GM12878 (cell line): ENCODE results near the gene EML5. TPM values are rescaled to one million over a fixed set of nuclear protein-coding genes. Genes with fewer than 3 reads are reported as not detected.

Experiments used
- ATAC-seq: fragments of 200-7000 bp; cut with Tn5 transposase; 3 replicates; pipeline ENCODE4 v1.9.1; 2020; ENCODE audit warnings: mild to moderate bottlenecking, moderate library complexity
- BruUV-seq: library from RNA; stranded (reverse); fragments of 400-500 nt; replicated peaks from 2 replicates; lab custom pipeline; 2021; lab: Mats Ljungman, UMichigan
- CTCF ChIA-PET: fragments of 300-600 bp; sonication (Branson Sonifier 250); formaldehyde crosslinking; extraction: SDS; loops from one replicate; lab custom pipeline; 2021; ENCODE audit warnings: inconsistent platforms; lab: Yijun Ruan, JAX
- POLR2A ChIA-PET: fragments of 350-600 bp; formaldehyde crosslinking; extraction: SDS; loops from one replicate; lab custom pipeline; 2021; ENCODE audit warnings: inconsistent platforms; lab: Charles Lee
- RAD21 ChIA-PET: fragments of 300-600 bp; sonication (Branson Sonifier 250); formaldehyde crosslinking; loops from one replicate; lab custom pipeline; 2023; ENCODE audit warnings: antibody characterized with exemption; ENCODE audit not compliant: unreplicated experiment; lab: Charles Lee
- SMC1A ChIA-PET: fragments of 300-600 bp; sonication (Branson Sonifier 250); formaldehyde crosslinking; loops from one replicate; lab custom pipeline; 2023; ENCODE audit not compliant: unreplicated experiment, uncharacterized antibody; lab: Charles Lee
- DNase-seq: peaks from one replicate; pipeline ENCODE4 v3.0.0-alpha.2; 2011; ENCODE audit warnings: low read depth, low spot score
- FAIRE-seq: peaks from 3 replicates; lab custom pipeline; 2011; peaks lifted over from hg19 to GRCh38; lab: Jason Lieb, UNC
- H2AFZ ChIP-seq: 2 replicates; pipeline ENCODE4 v1.6.0; 2011; ENCODE audit warnings: low read depth, low read length, control low read depth; ENCODE audit not compliant: control insufficient read depth
- H3K27ac ChIP-seq: 2 replicates; pipeline ENCODE4 v1.5.1; 2011; ENCODE audit warnings: control low read depth; ENCODE audit not compliant: control insufficient read depth, insufficient read depth
- H3K27me3 ChIP-seq, 2 experiments: replicated peaks in 1 of 2; 2 replicates each; pipeline versions ENCODE4 v1.6.0 to v1.6.1; 2011; ENCODE audit warnings: low read length in 1 of 2; ENCODE audit not compliant: control insufficient read depth in 2 of 2, insufficient read depth in 2 of 2
- H3K36me3 ChIP-seq, 2 experiments: 2 replicates each; pipeline ENCODE4 v1.5.1; 2011; ENCODE audit warnings: low read length in 1 of 2; ENCODE audit not compliant: control insufficient read depth in 2 of 2, insufficient read depth in 2 of 2
- H3K4me1 ChIP-seq: 2 replicates; pipeline ENCODE4 v1.6.1; 2011; ENCODE audit warnings: mild to moderate bottlenecking, low read length, moderate library complexity, mixed read lengths; ENCODE audit not compliant: control insufficient read depth, insufficient read depth
- H3K4me2 ChIP-seq: 2 replicates; pipeline ENCODE4 v1.6.0; 2011; ENCODE audit warnings: control low read depth; ENCODE audit not compliant: control insufficient read depth, insufficient read depth
- H3K4me3 ChIP-seq: fragments of 200-600 bp; sonication (generic); 2 replicates; pipeline ENCODE4 v1.5.1; 2016
- H3K79me2 ChIP-seq: 2 replicates; pipeline ENCODE4 v1.6.0; 2011; ENCODE audit warnings: low read length; ENCODE audit not compliant: control insufficient read depth, insufficient read depth
- H3K9ac ChIP-seq: 2 replicates; pipeline ENCODE4 v1.8.0; 2011; ENCODE audit warnings: low read length, control low read depth, mixed read lengths; ENCODE audit not compliant: control insufficient read depth, insufficient read depth
- H3K9me3 ChIP-seq: replicated peaks from 3 replicates; pipeline ENCODE4 v1.5.1; 2011; ENCODE audit warnings: mild to moderate bottlenecking, low read length; ENCODE audit not compliant: control insufficient read depth, insufficient read depth
- H4K20me1 ChIP-seq: 2 replicates; pipeline ENCODE4 v1.6.0; 2011; ENCODE audit not compliant: control insufficient read depth, insufficient read depth
- MXI1 ChIP-seq: fragments of 150-350 bp; IDR thresholded peaks from 2 replicates; pipeline ENCODE4 v1.6.1; 2011; ENCODE audit warnings: low read depth, mild to moderate bottlenecking, inconsistent platforms, low read length, improper control_type of control experiment
- NR2C1 ChIP-seq: fragments of 450-650 bp; IDR thresholded peaks from 2 replicates; pipeline ENCODE4 v1.6.1; 2017; ENCODE audit warnings: antibody characterized with exemption, mild to moderate bottlenecking, moderate library complexity
- SIX5 ChIP-seq: IDR thresholded peaks from 2 replicates; pipeline ENCODE4 v1.6.1; 2011; ENCODE audit warnings: mild to moderate bottlenecking, low read depth, low read length, moderate library complexity; ENCODE audit not compliant: severe bottlenecking
- SMC3 ChIP-seq: IDR thresholded peaks from 2 replicates; pipeline ENCODE4 v1.6.1; 2011; ENCODE audit warnings: low read length, improper control_type of control experiment, borderline replicate concordance
- SUPT20H ChIP-seq: IDR thresholded peaks from 2 replicates; pipeline ENCODE4 v1.6.1; 2011; ENCODE audit warnings: low read depth, mild to moderate bottlenecking, low read length, moderate library complexity, borderline replicate concordance; ENCODE audit not compliant: control insufficient read depth
- TCF12 ChIP-seq: IDR thresholded peaks from 2 replicates; pipeline ENCODE4 v1.6.1; 2011; ENCODE audit warnings: low read depth, mild to moderate bottlenecking, low read length
- ZBED1 ChIP-seq: IDR thresholded peaks from 2 replicates; pipeline ENCODE4 v1.6.1; 2016; ENCODE audit warnings: borderline replicate concordance
- WGBS: methylation state at CpG from one replicate; pipeline ENCODE4 v1.1.6; 2016; ENCODE audit warnings: low lambda C conversion rate; ENCODE audit not compliant: insufficient replicate concordance, insufficient coverage; ENCODE audit errors: missing lambda C conversion rate; 5-methylcytosine and 5-hydroxymethylcytosine counted together
- in situ Hi-C: fragments of 300-500 bp; cut with MboI; formaldehyde crosslinking; loops from 9 replicates; pipeline ENCODE4 v1.14.3; 2018; ENCODE audit warnings: mixed read lengths
- intact Hi-C: fragments of 100-400 bp; cut with micrococcal nuclease; formaldehyde crosslinking; loops from one replicate; pipeline ENCODE4 v1.14.2; 2022; ENCODE audit not compliant: unreplicated experiment
- polyA plus RNA-seq, 11 experiments: library from polyadenylated mRNA; depleted of rRNA in 4 of 11; unstranded in 6 of 11; stranded (reverse) in 5 of 11; fragments of >200 nt; fragmentation: Nextera tagmentation in 4 of 11; fragmentation: Illumina TruSeq in 1 of 11; extraction: Ambion mirVana in 4 of 11; extraction: Trizol in 1 of 11; gene quantifications; 1 replicate in 1 of 11; 2 replicates in 10 of 11; pipeline versions ENCODE4 v1.2.1 to v1.2.3, GENCODE V29; 2011 to 2016; ENCODE audit warnings: inconsistent platforms in 2 of 11, missing spikeins in 2 of 11, low read depth in 1 of 11
- total RNA-seq, 4 experiments: library from RNA; depleted of rRNA in 3 of 4; stranded (reverse); fragments of >200 nt in 3 of 4; fragmentation: Illumina TruSeq in 1 of 4; extraction: Trizol in 1 of 4; gene quantifications; 2 replicates each; pipeline versions ENCODE4 v1.2.1 to v1.2.3, GENCODE V29; 2013 to 2021
- TF ChIP-seq, protein P1 (sequence below): fragments of 450-650 bp; IDR thresholded peaks from 2 replicates; pipeline ENCODE4 v1.6.1; 2016; ENCODE audit warnings: mild to moderate bottlenecking

The EML5 gene
- total and polyA plus RNA-seq, 10 of the 15 experiments (the other 5 are each of a cell fraction or from before 2014, with no cell fraction given), result 0.08 to 0.35 (median 0.22) TPM; not detected in 1

DNA sequence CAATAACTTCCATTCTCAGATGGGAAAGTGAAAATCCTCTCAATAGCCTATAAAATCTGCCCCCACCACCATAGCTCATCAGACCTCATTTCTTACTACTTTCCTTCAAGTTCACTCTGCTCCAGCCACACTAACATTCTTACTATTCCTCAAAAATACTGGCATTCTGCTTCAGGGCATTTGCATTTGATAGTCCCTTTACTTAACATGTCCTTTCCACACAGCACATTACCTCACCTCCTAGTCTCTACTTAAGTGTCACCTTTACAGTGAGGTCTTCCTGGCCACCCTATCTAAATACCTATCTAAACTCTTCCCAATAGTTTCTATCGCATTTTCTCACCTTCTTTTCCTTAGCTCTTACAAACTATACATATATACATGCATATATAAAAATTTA is 6.8 kb downstream of the EML5 start (continued):
- TF ChIP-seq NR2C1, result no peak

DNA sequence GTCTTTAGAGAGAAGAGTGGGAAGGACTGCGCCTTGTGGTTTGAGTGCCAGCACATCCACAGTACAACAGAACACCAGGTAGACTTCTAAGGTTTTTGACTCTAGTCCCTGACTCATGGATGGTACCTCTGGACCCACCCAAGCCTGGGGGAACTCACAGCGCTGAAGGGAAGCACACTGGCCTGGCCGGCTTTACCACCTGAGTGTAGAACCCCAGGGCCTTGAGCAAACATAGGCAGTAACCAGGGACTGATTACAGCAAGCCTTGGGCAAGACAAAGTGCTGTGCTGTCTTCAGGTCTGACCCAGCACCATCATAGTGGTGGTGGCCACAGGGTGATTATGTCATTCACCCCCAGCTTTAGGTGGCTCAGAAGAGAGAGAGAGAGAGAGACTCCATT is 17.2 kb downstream of the EML5 start:
- POLR2A ChIA-PET, result no interaction called here
- in situ Hi-C loops, result no loop called here
- CTCF ChIA-PET, result no interaction called here

More for the DNA sequence above, 17.2 kb downstream of the EML5 start:
- no peak for ATAC-seq
- Histone ChIP-seq H2AFZ (no peak overlapping the region), H3K4me2 (no peak overlapping the region), H3K79me2 (no peaks in the 10 kb centered on the region), H4K20me1 (no peaks in the 10 kb centered on the region), H3K9me3 (no peaks in the 10 kb centered on the region), H3K4me1 (no peaks in the 10 kb centered on the region), H3K27ac (no peak overlapping the region), H3K27me3 (no peaks in the 10 kb centered on the region), H3K36me3 (no peaks in the 10 kb centered on the region), H3K9ac (no peak overlapping the region), H3K4me3 (no peak overlapping the region)
- ChIA-PET SMC1A (no interaction called here), RAD21 (no interaction called here)
- no TSS peak for BruUV-seq
- no peak for FAIRE-seq
- TF ChIP-seq TCF12, result no peak
- TF ChIP-seq, protein P1, sequence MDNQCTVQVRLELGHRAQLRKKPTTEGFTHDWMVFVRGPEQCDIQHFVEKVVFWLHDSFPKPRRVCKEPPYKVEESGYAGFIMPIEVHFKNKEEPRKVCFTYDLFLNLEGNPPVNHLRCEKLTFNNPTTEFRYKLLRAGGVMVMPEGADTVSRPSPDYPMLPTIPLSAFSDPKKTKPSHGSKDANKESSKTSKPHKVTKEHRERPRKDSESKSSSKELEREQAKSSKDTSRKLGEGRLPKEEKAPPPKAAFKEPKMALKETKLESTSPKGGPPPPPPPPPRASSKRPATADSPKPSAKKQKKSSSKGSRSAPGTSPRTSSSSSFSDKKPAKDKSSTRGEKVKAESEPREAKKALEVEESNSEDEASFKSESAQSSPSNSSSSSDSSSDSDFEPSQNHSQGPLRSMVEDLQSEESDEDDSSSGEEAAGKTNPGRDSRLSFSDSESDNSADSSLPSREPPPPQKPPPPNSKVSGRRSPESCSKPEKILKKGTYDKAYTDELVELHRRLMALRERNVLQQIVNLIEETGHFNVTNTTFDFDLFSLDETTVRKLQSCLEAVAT, result no peak
- no peak for TF ChIP-seq SUPT20H
- TF ChIP-seq SIX5, result no peak
- TF ChIP-seq SMC3, result no peak
- no peak for TF ChIP-seq ZBED1
- no peak for TF ChIP-seq MXI1
- no peak for DNase-seq
- intact Hi-C loops, result no loop called here
- 76% methylated on average over 3 of the region's 3 CpGs for WGBS
